Esophagus squamous epithelium (tissue), 5 donors: ENCODE measurements around the gene KMT2C. TPM values are rescaled to one million over a fixed set of nuclear protein-coding genes. Genes with fewer than 3 reads are reported as not detected.
A peak's percentile ranks its signal among the peaks of the same experiment; 100 is the strongest.
"Not testable (repeated sequence)": the region's sequence is repeated elsewhere in the genome, so short reads cannot be mapped to it uniquely, and the experiment has no call there.

Experiments
- DNase-seq: peaks from one replicate; lab custom pipeline; 2025; lab: John Stamatoyannopoulos, UW
- H3K27ac ChIP-seq, 4 donors: fragments of 200-600 bp; sonication (generic); one replicate each; pipeline ENCODE4 v1.5.1; 2016 to 2019; ENCODE audit warnings: mild to moderate bottlenecking in 1 of 4
- H3K27me3 ChIP-seq, 4 donors: fragments of 200-600 bp; sonication (generic); 1 replicate in 3 of 4; 2 replicates in 1 of 4; pipeline versions ENCODE4 v1.5.1 to v1.6.0; 2017 to 2021; ENCODE audit warnings: antibody characterized with exemption in 1 of 4
- H3K36me3 ChIP-seq, 3 donors: fragments of 200-600 bp; sonication (generic); one replicate each; pipeline ENCODE4 v1.5.1; 2016 to 2019
- H3K4me1 ChIP-seq, 3 donors: fragments of 200-600 bp; sonication (generic); one replicate each; pipeline ENCODE4 v1.5.1; 2017 to 2019
- H3K4me3 ChIP-seq, 4 donors: fragments of 200-600 bp; sonication (generic); 1 replicate in 3 of 4; 2 replicates in 1 of 4; pipeline ENCODE4 v1.5.1; 2016 to 2019; ENCODE audit warnings: mild to moderate bottlenecking in 2 of 4, moderate library complexity in 1 of 4
- H3K9me3 ChIP-seq, 3 donors: fragments of 200-600 bp; sonication (generic); one replicate each; pipeline ENCODE4 v1.5.1; 2016 to 2019
- CTCF ChIP-seq, 6 experiments: fragments of 450-650 bp in 4 of 6; fragments of 200-600 bp in 2 of 6; sonication (generic) in 2 of 6; IDR thresholded peaks; one replicate each; pipeline ENCODE4 v1.5.1; 2016 to 2019; ENCODE audit warnings: antibody characterized with exemption in 6 of 6, mild to moderate bottlenecking in 4 of 6, moderate library complexity in 4 of 6
- POLR2A ChIP-seq, 4 donors: fragments of 450-650 bp; IDR thresholded peaks; one replicate each; pipeline ENCODE4 v1.6.1; 2017; ENCODE audit warnings: antibody characterized with exemption in 4 of 4, mild to moderate bottlenecking in 4 of 4, moderate library complexity in 3 of 4
- WGBS, 2 donors: methylation state at CpG; one replicate each; pipeline ENCODE4 v1.1.5; 2018; 5-methylcytosine and 5-hydroxymethylcytosine counted together
- intact Hi-C: fragments of 100-400 bp; cut with DNase I; formaldehyde crosslinking; loops from one replicate; pipeline ENCODE4 v1.15.0; 2022
- total RNA-seq, 4 donors: library from RNA; depleted of rRNA; stranded (reverse); fragments of >200 nt; gene quantifications; one replicate each; pipeline ENCODE4 v1.1.0, GENCODE V29; 2016
- donor health status: DM: yes; HTN: yes; CAD: no.

The KMT2C gene
- total RNA-seq, 4 donors from 2014 or later, result 25.1 to 64.7 (median 43.4) TPM

- peaks cover 9 to 69% (median 17%) of the 10 kb centered on the region in 3 donors for H3K4me1 ChIP-seq
- no peak for DNase-seq
- TF ChIP-seq POLR2A (IDR thresholded peaks at IDR 0.05) (no peak), CTCF (IDR thresholded peaks at IDR 0.05) (no peak)
- no peaks in the 10 kb centered on the region for H3K36me3 ChIP-seq
- no peaks in the 10 kb centered on the region for H3K9me3 ChIP-seq
- H3K4me3 ChIP-seq, result no peak overlapping the region
- intact Hi-C loops, result no loop called here
- 75 to 79% methylated on average over 7 of the region's 7 CpGs for WGBS, 2 donors
- no peak overlapping the region for H3K27ac ChIP-seq
- H3K27me3 ChIP-seq, result no peaks in the 10 kb centered on the region
Observed at GRCh38 chr7:152395112-152395511, 40.7 kb downstream of the KMT2C start.

- WGBS, 2 donors, result 45 to 56% methylated on average over 3 of the region's 3 CpGs
- H3K9me3 ChIP-seq, result not testable (repeated sequence)
Observed at GRCh38 chr7:152394214-152394613, 41.6 kb downstream of the KMT2C start.

GRCh38 chr7:152392254-152392653 lies 43.5 kb downstream of the KMT2C start:
- peak overlapping the region in 2 of 4 donors; percentile 36 to 38 for H3K27ac ChIP-seq
- intact Hi-C loops, result no loop called here
- no peak for DNase-seq
- no peak for TF ChIP-seq CTCF (IDR thresholded peaks at IDR 0.05)
- TF ChIP-seq POLR2A (IDR thresholded peaks at IDR 0.05), result no peak
- H3K4me3 ChIP-seq, result no peak overlapping the region
- H3K27me3 ChIP-seq, result no peaks in the 10 kb centered on the region
- no peaks in the 10 kb centered on the region for H3K36me3 ChIP-seq
- no peaks in the 10 kb centered on the region for H3K9me3 ChIP-seq
- 88 to 100% methylated on average over 1 of the region's 1 CpG for WGBS, 2 donors
- H3K4me1 ChIP-seq, result peaks cover 9 to 52% (median 15%) of the 10 kb centered on the region in 3 donors

More at GRCh38 chr7:152394214-152394613, 41.6 kb downstream of the KMT2C start:
- H3K27me3 ChIP-seq, H3K36me3 ChIP-seq, DNase-seq, intact Hi-C loops, H3K27ac ChIP-seq, H3K4me3 ChIP-seq: not testable (repeated sequence)
- H3K4me1 ChIP-seq, result peaks cover 9 to 61% (median 17%) of the 10 kb centered on the region in 3 donors
- peak in 5 of 6 experiments; percentile 25 to 52 (median 41) for TF ChIP-seq CTCF (IDR thresholded peaks at IDR 0.05)

- intact Hi-C loops, DNase-seq, H3K4me3 ChIP-seq, H3K27ac ChIP-seq, H3K36me3 ChIP-seq, H3K27me3 ChIP-seq, H3K9me3 ChIP-seq: not testable (repeated sequence)
- peaks cover 0 to 59% (median 0%) of the 10 kb centered on the region in 3 donors for H3K4me1 ChIP-seq
- WGBS, 2 donors, result 50 to 60% methylated on average over 5 of the region's 5 CpGs
Observed at GRCh38 chr7:152386136-152386764, 49.6 kb downstream of the KMT2C start.

DNA sequence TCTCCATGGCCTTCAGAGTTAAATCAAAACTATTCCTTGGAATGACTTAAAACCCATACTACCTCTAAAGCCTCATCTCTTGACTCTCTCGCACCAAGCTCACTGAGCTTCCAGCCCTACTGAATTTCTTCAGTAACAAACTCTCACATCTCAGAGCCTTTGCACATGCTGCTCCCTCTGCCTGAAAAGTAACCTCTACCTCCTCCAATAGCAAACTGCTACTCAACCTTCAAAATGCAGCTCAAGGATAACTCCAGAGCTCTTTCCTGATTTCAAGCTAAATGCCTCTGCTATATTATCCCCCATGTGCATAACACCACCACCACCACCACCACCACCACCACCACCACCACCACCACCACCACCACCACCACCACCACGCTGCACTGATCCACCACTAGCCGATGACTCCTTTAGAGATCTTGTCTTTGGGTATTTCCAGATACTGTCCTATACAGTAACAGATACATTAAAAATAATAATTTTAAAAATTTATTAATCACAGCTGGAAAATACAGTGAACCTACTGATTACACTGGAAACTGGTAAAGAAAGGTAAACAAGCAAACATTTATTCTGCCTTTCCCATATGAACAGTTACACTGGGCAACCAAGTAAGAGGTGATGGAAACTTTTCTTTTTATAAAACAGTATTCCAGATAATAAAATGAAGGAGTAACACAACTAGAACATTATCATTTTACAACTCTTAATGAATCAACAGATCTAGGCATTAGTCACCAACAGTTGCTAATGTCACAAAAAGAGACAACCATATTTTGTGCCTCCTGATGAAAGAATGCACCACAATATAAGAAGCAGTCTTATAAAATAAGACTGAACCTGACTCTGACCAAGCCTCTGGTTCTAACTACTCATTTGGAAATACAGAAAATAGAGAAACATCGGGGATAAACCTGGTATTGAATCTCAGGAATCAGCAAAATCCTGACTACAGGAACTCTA lies 51.3 kb downstream of the KMT2C start:
- H3K27ac ChIP-seq, DNase-seq, H3K9me3 ChIP-seq, intact Hi-C loops, H3K36me3 ChIP-seq, H3K4me3 ChIP-seq, H3K27me3 ChIP-seq: not testable (repeated sequence)
- 62 to 66% methylated on average over 4 of the region's 4 CpGs for WGBS, 2 donors
- H3K4me1 ChIP-seq, result peaks cover 0 to 52% (median 0%) of the 10 kb centered on the region in 3 donors
